Astrocyte (in vitro differentiated cells and primary cell): ENCODE results near the gene KRT9. TPM values are rescaled to one million over a fixed set of nuclear protein-coding genes. Genes with fewer than 3 reads are reported as not detected.

Experiments
- DNase-seq: peaks from one replicate; pipeline ENCODE4 v3.0.0-alpha.2; 2010; ENCODE audit warnings: low read depth
- FAIRE-seq: peaks from 2 replicates; lab custom pipeline; 2011; peaks lifted over from hg19 to GRCh38; lab: Jason Lieb, UNC
- H2AFZ ChIP-seq: 2 replicates; pipeline ENCODE4 v1.6.0; 2012; ENCODE audit warnings: low read depth, low read length, inconsistent platforms
- H3K27ac ChIP-seq: 2 replicates; pipeline ENCODE4 v1.5.1; 2011; ENCODE audit warnings: low read depth, low read length, inconsistent platforms
- H3K27me3 ChIP-seq: 2 replicates; pipeline ENCODE4 v1.6.0; 2011; ENCODE audit warnings: low read length, inconsistent platforms; ENCODE audit not compliant: insufficient read depth
- H3K36me3 ChIP-seq: 2 replicates; pipeline ENCODE4 v1.5.1; 2011; ENCODE audit warnings: low read length, inconsistent platforms; ENCODE audit not compliant: insufficient read depth
- H3K4me1 ChIP-seq: 2 replicates; pipeline ENCODE4 v1.5.1; 2011; ENCODE audit warnings: low read length, inconsistent platforms; ENCODE audit not compliant: insufficient read depth
- H3K4me2 ChIP-seq: 2 replicates; pipeline ENCODE4 v1.6.0; 2012; ENCODE audit warnings: low read length, inconsistent platforms
- H3K4me3 ChIP-seq: 2 replicates; pipeline ENCODE4 v1.5.1; 2011; ENCODE audit warnings: low read depth, mild to moderate bottlenecking, low read length, inconsistent platforms; ENCODE audit not compliant: insufficient read depth
- H3K79me2 ChIP-seq: 2 replicates; pipeline ENCODE4 v1.6.0; 2012; ENCODE audit warnings: mild to moderate bottlenecking, low read length, inconsistent platforms; ENCODE audit not compliant: insufficient read depth
- H3K9ac ChIP-seq: 2 replicates; pipeline ENCODE4 v1.6.0; 2012; ENCODE audit warnings: mild to moderate bottlenecking, low read length, inconsistent platforms
- H3K9me3 ChIP-seq: 2 replicates; pipeline ENCODE4 v1.5.1; 2012; ENCODE audit warnings: low read depth, mild to moderate bottlenecking, low read length, inconsistent platforms; ENCODE audit not compliant: insufficient read depth
- H4K20me1 ChIP-seq: 2 replicates; pipeline ENCODE4 v1.6.0; 2012; ENCODE audit warnings: low read length, inconsistent platforms; ENCODE audit not compliant: insufficient read depth
- H3K27ac Mint-ChIP-seq: one replicate; pipeline ENCODE4 v1.8.0; 2021; ENCODE audit warnings: mild to moderate bottlenecking, mixed read lengths; ENCODE audit not compliant: unreplicated experiment
- H3K27me3 Mint-ChIP-seq: one replicate; pipeline ENCODE4 v1.8.0; 2021; ENCODE audit warnings: low read depth, mixed read lengths; ENCODE audit not compliant: unreplicated experiment
- H3K36me3 Mint-ChIP-seq: one replicate; pipeline ENCODE4 v1.8.0; 2021; ENCODE audit warnings: low read depth, mixed read lengths; ENCODE audit not compliant: unreplicated experiment
- H3K4me1 Mint-ChIP-seq: one replicate; pipeline ENCODE4 v1.8.0; 2021; ENCODE audit warnings: low read depth, mixed read lengths; ENCODE audit not compliant: unreplicated experiment
- H3K4me3 Mint-ChIP-seq: one replicate; pipeline ENCODE4 v1.8.0; 2021; ENCODE audit warnings: mild to moderate bottlenecking, moderate library complexity, mixed read lengths; ENCODE audit not compliant: unreplicated experiment
- H3K9me3 Mint-ChIP-seq: one replicate; pipeline ENCODE4 v1.8.0; 2021; ENCODE audit warnings: mild to moderate bottlenecking, mixed read lengths; ENCODE audit not compliant: unreplicated experiment
- EZH2 ChIP-seq: IDR thresholded peaks from 2 replicates; pipeline ENCODE4 v1.6.1; 2012; ENCODE audit warnings: mild to moderate bottlenecking, low read length, inconsistent platforms; ENCODE audit not compliant: insufficient read depth
- total RNA-seq: library from RNA; stranded (reverse); gene quantifications from 2 replicates; pipeline ENCODE4 v1.2.1, GENCODE V29; 2021
- TF ChIP-seq, protein P1 (sequence below): IDR thresholded peaks from 2 replicates; pipeline ENCODE4 v1.5.1; 2011; ENCODE audit warnings: low read depth, mild to moderate bottlenecking, inconsistent platforms, low read length, moderate library complexity; ENCODE audit not compliant: insufficient read depth

Gene KRT9
- total RNA-seq, 1 donor from 2014 or later, result 0.09 TPM

DNA sequence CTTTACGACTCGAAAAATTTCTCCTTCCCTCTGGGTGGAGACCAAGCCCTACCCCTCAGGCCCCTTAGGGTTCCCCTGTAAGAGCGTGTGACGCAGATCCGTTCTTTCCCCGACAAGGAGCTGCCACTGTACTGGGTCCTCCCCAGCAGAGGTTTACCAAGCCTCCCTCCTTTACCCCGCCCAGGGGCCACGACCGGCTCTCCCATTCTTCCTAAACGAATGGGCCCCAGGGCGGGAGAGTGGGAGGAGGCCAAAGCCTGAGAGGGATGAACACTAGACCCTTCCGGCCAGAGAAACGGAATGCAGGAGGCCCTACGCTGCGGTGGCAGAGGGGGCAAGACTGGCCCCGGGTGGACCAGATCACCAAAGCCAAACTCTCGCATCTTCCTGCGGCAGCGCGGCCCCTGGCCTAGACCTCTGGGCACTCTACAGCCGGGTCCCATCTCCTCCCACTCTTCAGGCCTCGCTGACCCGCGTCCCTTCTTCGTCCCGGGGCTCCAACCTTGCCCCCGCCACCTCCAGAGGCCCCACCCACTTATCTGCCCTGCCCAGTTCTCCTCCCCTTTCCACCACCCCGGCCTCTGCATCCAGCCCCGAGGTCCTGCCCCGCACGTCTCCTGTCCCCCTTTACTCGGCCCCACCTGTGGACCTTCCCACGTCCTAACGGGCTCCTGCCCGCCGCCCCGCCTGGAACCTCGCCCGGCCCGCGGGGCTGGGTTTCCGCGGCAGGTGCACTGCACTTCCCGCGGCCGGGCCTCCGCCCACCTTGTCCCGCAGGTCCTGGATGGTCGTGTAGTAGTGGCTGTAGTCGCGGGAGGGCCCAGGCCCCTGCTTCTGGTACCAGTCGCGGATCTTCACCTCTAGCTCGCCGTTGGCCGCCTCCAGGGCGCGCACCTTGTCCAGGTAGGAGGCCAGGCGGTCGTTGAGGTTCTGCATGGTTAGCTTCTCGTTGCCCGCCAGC is 44.5 kb downstream of the KRT9 start:
- no peaks in the 10 kb centered on the region for H3K9me3 ChIP-seq
- Mint-ChIP-seq H3K4me1 (peaks cover 16% of the 10 kb centered on the region), H3K36me3 (no peaks in the 10 kb centered on the region), H3K4me3 (peak overlapping the region; percentile 86), H3K27ac (peak overlapping the region; percentile 58), H3K27me3 (peaks cover 9% of the 10 kb centered on the region), H3K9me3 (no peaks in the 10 kb centered on the region)
- DNase-seq (no peak), FAIRE-seq (no peak)
- H3K4me3 ChIP-seq, result peak overlapping the region; percentile 57
- H3K4me2 ChIP-seq, result peak overlapping the region; percentile 88
- TF ChIP-seq, protein P1, sequence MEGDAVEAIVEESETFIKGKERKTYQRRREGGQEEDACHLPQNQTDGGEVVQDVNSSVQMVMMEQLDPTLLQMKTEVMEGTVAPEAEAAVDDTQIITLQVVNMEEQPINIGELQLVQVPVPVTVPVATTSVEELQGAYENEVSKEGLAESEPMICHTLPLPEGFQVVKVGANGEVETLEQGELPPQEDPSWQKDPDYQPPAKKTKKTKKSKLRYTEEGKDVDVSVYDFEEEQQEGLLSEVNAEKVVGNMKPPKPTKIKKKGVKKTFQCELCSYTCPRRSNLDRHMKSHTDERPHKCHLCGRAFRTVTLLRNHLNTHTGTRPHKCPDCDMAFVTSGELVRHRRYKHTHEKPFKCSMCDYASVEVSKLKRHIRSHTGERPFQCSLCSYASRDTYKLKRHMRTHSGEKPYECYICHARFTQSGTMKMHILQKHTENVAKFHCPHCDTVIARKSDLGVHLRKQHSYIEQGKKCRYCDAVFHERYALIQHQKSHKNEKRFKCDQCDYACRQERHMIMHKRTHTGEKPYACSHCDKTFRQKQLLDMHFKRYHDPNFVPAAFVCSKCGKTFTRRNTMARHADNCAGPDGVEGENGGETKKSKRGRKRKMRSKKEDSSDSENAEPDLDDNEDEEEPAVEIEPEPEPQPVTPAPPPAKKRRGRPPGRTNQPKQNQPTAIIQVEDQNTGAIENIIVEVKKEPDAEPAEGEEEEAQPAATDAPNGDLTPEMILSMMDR, result no peak
- peak; percentile 69 for TF ChIP-seq EZH2
- peak overlapping the region; percentile 72 for H3K9ac ChIP-seq
- peaks cover 12% of the 10 kb centered on the region for H3K79me2 ChIP-seq
- peak overlapping the region; percentile 91 for H2AFZ ChIP-seq
- H3K27ac ChIP-seq, result no peak overlapping the region
- no peaks in the 10 kb centered on the region for H3K36me3 ChIP-seq
- no peaks in the 10 kb centered on the region for H4K20me1 ChIP-seq
- H3K4me1 ChIP-seq, result peaks cover 35% of the 10 kb centered on the region
- no peaks in the 10 kb centered on the region for H3K27me3 ChIP-seq

DNA sequence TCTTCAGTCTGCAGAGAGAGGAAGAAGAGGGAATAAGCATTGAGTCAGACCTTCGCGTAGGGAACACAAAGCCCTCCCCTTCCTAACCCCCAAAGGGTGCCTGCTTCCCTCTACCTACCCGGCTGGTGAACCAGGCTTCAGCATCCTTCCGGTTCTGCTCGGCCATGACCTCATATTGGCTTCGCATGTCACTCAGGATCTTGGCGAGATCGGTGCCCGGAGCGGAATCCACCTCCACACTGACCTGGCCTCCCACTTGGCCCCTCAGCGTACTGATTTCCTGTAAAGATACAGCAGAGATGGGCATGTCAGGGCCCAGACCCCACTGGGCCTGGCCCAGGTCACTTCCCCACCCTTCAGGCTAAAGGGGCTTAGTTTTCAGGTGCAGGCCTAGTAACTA is 47.6 kb downstream of the KRT9 start:
- H3K27ac Mint-ChIP-seq, result no peak overlapping the region
- peaks cover 42% of the 10 kb centered on the region for H3K4me1 ChIP-seq
- H3K36me3 ChIP-seq, result no peaks in the 10 kb centered on the region
- no peak for FAIRE-seq
- H3K9me3 Mint-ChIP-seq, result no peaks in the 10 kb centered on the region
- TF ChIP-seq, protein P1, result no peak
- TF ChIP-seq EZH2, result no peak
- no peak for DNase-seq
- no peak overlapping the region for H3K4me2 ChIP-seq
- H3K4me3 Mint-ChIP-seq, result no peak overlapping the region
- H3K27me3 ChIP-seq, result no peaks in the 10 kb centered on the region
- peaks cover 12% of the 10 kb centered on the region for H3K79me2 ChIP-seq
- H3K4me1 Mint-ChIP-seq, result peaks cover 12% of the 10 kb centered on the region
- peaks cover 14% of the 10 kb centered on the region for H3K27me3 Mint-ChIP-seq
- no peak overlapping the region for H3K27ac ChIP-seq
- H3K4me3 ChIP-seq, result no peak overlapping the region
- H3K9me3 ChIP-seq, result no peaks in the 10 kb centered on the region
- no peak overlapping the region for H2AFZ ChIP-seq
- no peak overlapping the region for H3K9ac ChIP-seq
- no peaks in the 10 kb centered on the region for H3K36me3 Mint-ChIP-seq
- H4K20me1 ChIP-seq, result no peaks in the 10 kb centered on the region

DNA sequence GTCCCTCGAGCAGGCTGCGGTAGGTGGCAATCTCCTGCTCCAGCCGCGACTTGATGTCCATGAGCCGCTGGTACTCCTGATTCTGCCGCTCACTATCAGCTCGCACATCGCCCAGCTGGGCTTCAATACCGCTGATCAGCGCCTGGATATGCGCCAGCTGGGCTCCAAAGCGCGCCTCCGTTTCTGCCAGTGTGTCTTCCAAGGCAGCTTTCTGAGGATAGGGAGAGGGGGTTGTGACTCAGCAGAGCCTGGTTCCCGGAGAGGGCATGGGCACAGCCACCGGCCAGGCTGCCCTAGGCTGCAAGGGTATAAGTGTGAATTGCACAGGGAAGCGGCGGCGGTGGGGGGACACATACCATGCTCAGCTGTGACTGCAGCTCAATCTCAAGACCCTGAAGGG is 48.1 kb downstream of the KRT9 start:
- no peaks in the 10 kb centered on the region for H3K9me3 Mint-ChIP-seq
- H3K36me3 ChIP-seq, result no peaks in the 10 kb centered on the region
- H2AFZ ChIP-seq, result no peak overlapping the region
- peaks cover 11% of the 10 kb centered on the region for H3K27me3 Mint-ChIP-seq
- H3K36me3 Mint-ChIP-seq, result no peaks in the 10 kb centered on the region
- H3K4me3 ChIP-seq, result no peak overlapping the region
- H3K4me1 ChIP-seq, result peaks cover 42% of the 10 kb centered on the region
- H3K27ac Mint-ChIP-seq, result no peak overlapping the region
- H3K9me3 ChIP-seq, result no peaks in the 10 kb centered on the region
- peaks cover 11% of the 10 kb centered on the region for H3K4me1 Mint-ChIP-seq
- DNase-seq (no peak), FAIRE-seq (no peak)
- no peak for TF ChIP-seq EZH2
- TF ChIP-seq, protein P1, result no peak
- H3K79me2 ChIP-seq, result peaks cover 12% of the 10 kb centered on the region
- H3K9ac ChIP-seq, result no peak overlapping the region
- no peak overlapping the region for H3K4me3 Mint-ChIP-seq
- no peak overlapping the region for H3K27ac ChIP-seq
- H3K27me3 ChIP-seq, result no peaks in the 10 kb centered on the region
- no peaks in the 10 kb centered on the region for H4K20me1 ChIP-seq
- H3K4me2 ChIP-seq, result no peak overlapping the region
